Chondrocyte (in vitro differentiated cells): ENCODE data around the gene PPFIA3. TPM values are rescaled to one million over a fixed set of nuclear protein-coding genes. Genes with fewer than 3 reads are reported as not detected.

Experiments used
- DNase-seq: peaks from one replicate; pipeline ENCODE4 v3.0.0; 2021; ENCODE audit warnings: mixed read lengths, low spot score
- H3K27ac Mint-ChIP-seq: one replicate; pipeline ENCODE4 v1.8.0; 2021; ENCODE audit warnings: mild to moderate bottlenecking, moderate library complexity, mixed read lengths; ENCODE audit not compliant: unreplicated experiment
- H3K27me3 Mint-ChIP-seq: 2 replicates; pipeline ENCODE4 v1.8.0; 2021; ENCODE audit warnings: low read depth, mixed read lengths
- H3K36me3 Mint-ChIP-seq: 2 replicates; pipeline ENCODE4 v1.8.0; 2021; ENCODE audit warnings: low read depth, mixed read lengths
- H3K4me1 Mint-ChIP-seq: 2 replicates; pipeline ENCODE4 v1.8.0; 2021; ENCODE audit warnings: low read depth, mild to moderate bottlenecking, mixed read lengths
- H3K4me3 Mint-ChIP-seq: one replicate; pipeline ENCODE4 v1.8.0; 2021; ENCODE audit warnings: mild to moderate bottlenecking, moderate library complexity, mixed read lengths; ENCODE audit not compliant: unreplicated experiment
- H3K9me3 Mint-ChIP-seq: 2 replicates; pipeline ENCODE4 v1.8.0; 2021; ENCODE audit warnings: low read depth, mixed read lengths
- CTCF ChIP-seq: fragments of 200-600 bp; sonication (generic); IDR thresholded peaks from 2 replicates; pipeline ENCODE4 v1.5.0; 2021; ENCODE audit warnings: antibody characterized with exemption, mild to moderate bottlenecking, moderate library complexity
- total RNA-seq: library from RNA; stranded (reverse); gene quantifications from 3 replicates; pipeline ENCODE4 v1.2.1, GENCODE V29; 2021

PPFIA3 gene
- total RNA-seq, 1 donor from 2014 or later, result 13.9 TPM

GRCh38 chr19:49104229-49104864 is 15.0 kb upstream of the PPFIA3 start:
- no peak overlapping the region for H3K27ac Mint-ChIP-seq

GRCh38 chr19:49106648-49107135 is 12.7 kb upstream of the PPFIA3 start:
- Mint-ChIP-seq H3K27ac (no peak overlapping the region), H3K4me3 (no peak overlapping the region), H3K27me3 (no peaks in the 10 kb centered on the region), H3K9me3 (no peaks in the 10 kb centered on the region), H3K4me1 (peaks cover 26% of the 10 kb centered on the region), H3K36me3 (peaks cover 28% of the 10 kb centered on the region)
- peak; percentile 88 for TF ChIP-seq CTCF
- no peak for DNase-seq

More at GRCh38 chr19:49104229-49104864, 15.0 kb upstream of the PPFIA3 start:
- Mint-ChIP-seq H3K27me3 (no peaks in the 10 kb centered on the region), H3K9me3 (no peaks in the 10 kb centered on the region), H3K4me1 (peaks cover 10% of the 10 kb centered on the region), H3K4me3 (no peak overlapping the region), H3K36me3 (peaks cover 40% of the 10 kb centered on the region)
- DNase-seq, result no peak
- no peak for TF ChIP-seq CTCF

DNA sequence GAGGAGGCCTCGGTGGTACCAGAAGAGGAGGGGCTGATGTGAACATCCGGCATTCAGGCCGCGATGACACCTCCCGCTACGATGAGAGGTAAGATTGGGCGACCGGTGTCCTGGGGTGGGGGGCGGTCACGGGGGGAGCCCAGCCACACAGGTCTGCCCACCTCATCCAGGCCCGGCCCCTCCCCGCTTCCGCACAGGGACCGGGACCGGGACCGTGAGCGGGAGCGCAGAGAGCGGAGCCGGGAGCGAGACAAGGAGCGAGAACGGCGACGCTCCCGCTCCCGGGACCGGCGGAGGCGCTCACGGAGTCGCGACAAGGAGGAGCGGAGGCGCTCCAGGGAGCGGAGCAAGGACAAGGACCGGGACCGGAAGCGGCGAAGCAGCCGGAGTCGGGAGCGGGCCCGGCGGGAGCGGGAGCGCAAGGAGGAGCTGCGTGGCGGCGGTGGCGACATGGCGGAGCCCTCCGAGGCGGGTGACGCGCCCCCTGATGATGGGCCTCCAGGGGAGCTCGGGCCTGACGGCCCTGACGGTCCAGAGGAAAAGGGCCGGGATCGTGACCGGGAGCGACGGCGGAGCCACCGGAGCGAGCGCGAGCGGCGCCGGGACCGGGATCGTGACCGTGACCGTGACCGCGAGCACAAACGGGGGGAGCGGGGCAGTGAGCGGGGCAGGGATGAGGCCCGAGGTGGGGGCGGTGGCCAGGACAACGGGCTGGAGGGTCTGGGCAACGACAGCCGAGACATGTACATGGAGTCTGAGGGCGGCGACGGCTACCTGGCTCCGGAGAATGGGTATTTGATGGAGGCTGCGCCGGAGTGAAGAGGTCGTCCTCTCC is 11.5 kb upstream of the PPFIA3 start:
- Mint-ChIP-seq H3K27me3 (no peaks in the 10 kb centered on the region), H3K4me3 (no peak overlapping the region), H3K9me3 (no peaks in the 10 kb centered on the region), H3K4me1 (peaks cover 26% of the 10 kb centered on the region), H3K27ac (no peak overlapping the region), H3K36me3 (peaks cover 26% of the 10 kb centered on the region)
- no peak for TF ChIP-seq CTCF
- DNase-seq, result no peak

DNA sequence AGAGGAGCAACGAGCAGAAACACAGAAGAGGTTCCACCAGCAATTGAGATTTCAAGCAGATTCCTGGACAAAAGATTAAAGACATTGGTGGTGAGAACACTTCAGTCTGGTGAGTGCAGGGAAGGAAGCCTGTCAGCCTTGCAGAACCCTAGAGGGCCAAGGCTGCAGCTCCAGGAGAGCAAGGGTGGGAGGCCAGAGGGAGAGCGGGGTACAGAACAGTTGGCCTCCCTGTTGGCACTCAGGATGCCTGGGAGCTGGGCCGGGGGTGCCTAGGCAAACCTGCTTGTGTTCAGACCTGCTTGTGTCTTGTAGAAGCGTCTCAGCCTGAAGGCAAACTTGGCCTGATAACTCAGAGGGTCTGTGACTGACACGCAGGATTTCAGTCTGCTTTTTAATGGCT is 10.3 kb upstream of the PPFIA3 start:
- Mint-ChIP-seq H3K36me3 (peaks cover 26% of the 10 kb centered on the region), H3K27ac (peak overlapping the region; percentile 52), H3K27me3 (no peaks in the 10 kb centered on the region), H3K4me3 (no peak overlapping the region), H3K9me3 (no peaks in the 10 kb centered on the region), H3K4me1 (peaks cover 35% of the 10 kb centered on the region)
- DNase-seq, result no peak
- no peak for TF ChIP-seq CTCF

- no peak for TF ChIP-seq CTCF
- H3K27me3 Mint-ChIP-seq, result no peaks in the 10 kb centered on the region
- H3K4me1 Mint-ChIP-seq, result peaks cover 35% of the 10 kb centered on the region
- no peak for DNase-seq
- peaks cover 25% of the 10 kb centered on the region for H3K36me3 Mint-ChIP-seq
- H3K27ac Mint-ChIP-seq, result no peak overlapping the region
- no peak overlapping the region for H3K4me3 Mint-ChIP-seq
- H3K9me3 Mint-ChIP-seq, result no peaks in the 10 kb centered on the region
Measured at GRCh38 chr19:49109569-49110233, 9.6 kb upstream of the PPFIA3 start.
